ENCODE measurements around the gene RPL13A.
"Not testable (repeated sequence)": the region's sequence is repeated elsewhere in the genome, so short reads cannot be mapped to it uniquely, and the experiment has no call there.

Gene RPL13A

GRCh38 chr19:49458567-49458903 lies 28.9 kb upstream of the RPL13A start:
- DNase-seq: no peak

DNA sequence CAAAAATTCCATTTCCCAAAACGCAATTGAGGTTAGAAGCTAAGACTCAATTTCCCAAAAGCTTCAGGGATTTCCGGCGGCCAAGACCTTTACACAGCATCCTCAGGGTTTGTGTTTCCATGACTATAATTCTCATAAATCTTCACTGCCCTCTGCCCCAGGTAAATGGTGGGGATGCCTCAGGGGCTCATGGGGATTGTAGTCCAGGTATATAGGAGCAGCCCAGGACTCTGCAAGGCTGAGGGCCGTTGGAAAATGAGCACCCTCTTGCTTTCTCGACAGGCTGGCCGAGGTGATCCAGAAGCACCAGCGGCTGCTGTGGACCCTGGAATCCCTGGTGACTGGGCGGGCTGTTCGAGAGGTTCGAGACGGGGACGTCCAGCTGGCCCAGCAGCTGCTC lies 28.0 kb upstream of the RPL13A start:
- no peak for DNase-seq

- DNase-seq: not testable (repeated sequence)
Observed at GRCh38 chr19:49461130-49461529, 26.3 kb upstream of the RPL13A start.

DNA sequence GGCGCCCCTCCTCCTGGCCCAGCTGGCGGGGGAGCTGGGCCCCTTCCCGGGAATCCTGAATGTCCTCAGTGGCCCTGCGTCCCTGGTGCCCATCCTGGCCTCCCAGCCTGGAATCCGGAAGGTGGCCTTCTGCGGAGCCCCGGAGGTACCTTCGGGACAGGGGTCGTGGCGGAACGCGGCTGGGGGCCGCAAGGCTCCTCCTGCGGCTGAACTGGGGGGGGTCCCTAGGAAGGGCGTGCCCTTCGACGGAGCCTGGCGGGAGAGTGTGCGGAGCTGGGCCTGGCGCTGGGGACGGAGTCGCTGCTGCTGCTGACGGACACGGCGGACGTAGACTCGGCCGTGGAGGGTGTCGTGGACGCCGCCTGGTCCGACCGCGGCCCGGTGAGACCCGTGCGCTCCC lies 25.8 kb upstream of the RPL13A start:
- DNase-seq: no peak

DNA sequence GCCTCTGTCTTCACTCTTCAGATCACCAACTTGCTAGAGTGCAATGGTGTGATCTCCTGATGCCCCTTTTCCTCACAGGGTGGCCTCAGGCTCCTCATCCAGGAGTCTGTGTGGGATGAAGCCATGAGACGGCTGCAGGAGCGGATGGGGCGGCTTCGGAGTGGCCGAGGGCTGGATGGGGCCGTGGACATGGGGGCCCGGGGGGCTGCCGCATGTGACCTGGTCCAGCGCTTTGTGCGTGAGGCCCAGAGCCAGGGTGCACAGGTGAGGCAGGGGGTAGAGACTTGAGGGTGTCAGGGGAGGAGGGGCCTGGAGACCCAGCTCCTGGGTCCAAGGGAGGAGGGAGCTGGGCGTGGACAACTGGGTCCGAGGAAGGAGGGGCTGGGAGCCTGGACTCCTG lies 24.9 kb upstream of the RPL13A start:
- DNase-seq: no peak

GRCh38 chr19:49463960-49464740 lies 23.3 kb upstream of the RPL13A start:
- DNase-seq: no peak

DNA sequence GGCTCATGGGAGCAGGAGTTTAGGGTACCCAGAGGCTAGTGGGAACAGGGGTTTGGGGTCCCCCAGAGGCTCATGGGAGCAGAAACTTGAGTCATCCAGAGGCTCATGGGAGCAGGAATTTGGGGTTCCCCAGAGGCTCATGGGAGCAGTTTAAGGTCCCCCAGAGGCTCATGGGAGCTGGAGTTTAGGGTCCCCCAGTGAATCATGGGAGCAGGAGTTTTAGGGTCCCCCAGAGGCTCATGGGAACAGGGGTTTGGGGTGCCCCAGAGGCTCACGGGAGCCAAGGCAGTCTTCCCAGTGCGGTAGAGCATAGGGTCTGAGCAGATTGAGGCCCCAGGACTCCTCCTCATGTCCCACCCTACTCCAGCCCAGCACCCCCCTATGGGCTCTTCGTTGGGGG lies 22.0 kb upstream of the RPL13A start:
- no peak for DNase-seq

- no peak for DNase-seq
Observed at GRCh38 chr19:49468199-49468598, 19.2 kb upstream of the RPL13A start.

GRCh38 chr19:49468746-49469447 lies 18.5 kb upstream of the RPL13A start:
- DNase-seq: peak; percentile 81

DNA sequence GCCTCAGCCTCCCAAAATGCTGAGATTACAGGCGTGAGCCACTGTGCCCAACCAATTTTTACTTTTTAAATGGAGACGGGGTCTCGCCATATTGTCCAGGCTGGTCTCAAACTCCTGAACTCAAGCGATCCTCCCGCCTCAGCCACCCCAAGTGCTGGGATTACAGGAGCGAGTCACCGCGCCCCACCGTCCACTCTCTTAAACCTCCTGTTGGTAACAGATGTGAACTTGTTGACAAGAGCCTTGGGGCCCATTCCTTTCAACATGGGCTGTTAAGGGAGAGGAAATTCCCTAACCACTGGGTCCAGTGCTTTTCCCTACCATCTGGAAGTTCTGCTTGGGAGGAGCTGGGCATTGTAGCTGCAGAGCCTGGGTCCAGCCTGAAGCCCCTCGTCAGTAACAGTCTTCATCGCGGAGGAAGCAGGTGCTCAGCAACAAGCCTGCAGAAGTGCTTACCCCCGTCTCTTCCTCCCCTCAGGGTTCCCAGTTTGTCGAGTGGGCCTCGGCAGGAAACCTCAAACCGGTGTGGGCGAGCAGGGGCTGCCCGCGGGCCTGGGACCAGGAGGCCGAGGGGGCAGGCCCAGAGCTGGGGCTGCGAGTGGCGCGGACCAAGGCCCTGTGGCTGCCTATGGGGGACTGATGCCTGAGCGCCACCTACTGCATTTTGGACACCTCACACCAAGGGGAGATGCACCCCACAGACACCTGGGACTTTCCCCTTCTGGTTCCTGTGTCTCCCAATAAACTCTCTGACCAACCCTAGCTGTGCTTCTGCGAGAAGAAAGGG lies 17.4 kb upstream of the RPL13A start:
- DNase-seq: peak; percentile 90

- peak; percentile 68 for DNase-seq
Observed at GRCh38 chr19:49470615-49470978, 16.8 kb upstream of the RPL13A start.

DNA sequence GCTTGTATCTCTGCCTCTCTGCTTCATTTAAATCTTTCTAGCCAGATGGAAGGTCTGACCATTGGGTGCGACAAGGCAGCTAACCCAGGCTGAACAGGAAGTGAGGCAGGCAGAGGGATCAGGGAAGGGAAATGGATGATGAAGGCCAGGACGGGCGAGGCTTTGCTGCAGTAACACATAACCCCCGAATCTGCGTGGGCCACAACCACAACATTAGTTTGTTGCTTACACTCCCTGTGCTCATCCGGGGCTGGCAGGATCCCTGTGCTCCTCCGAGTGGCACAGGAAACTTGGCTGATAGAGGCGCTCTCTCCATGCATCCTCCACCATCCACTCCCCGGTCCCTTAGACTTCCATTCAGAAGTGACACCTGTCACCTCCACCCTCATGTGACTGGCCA lies 14.5 kb upstream of the RPL13A start:
- DNase-seq: no peak

- not testable (repeated sequence) for DNase-seq
Observed at GRCh38 chr19:49473501-49473867, 13.9 kb upstream of the RPL13A start.

DNA sequence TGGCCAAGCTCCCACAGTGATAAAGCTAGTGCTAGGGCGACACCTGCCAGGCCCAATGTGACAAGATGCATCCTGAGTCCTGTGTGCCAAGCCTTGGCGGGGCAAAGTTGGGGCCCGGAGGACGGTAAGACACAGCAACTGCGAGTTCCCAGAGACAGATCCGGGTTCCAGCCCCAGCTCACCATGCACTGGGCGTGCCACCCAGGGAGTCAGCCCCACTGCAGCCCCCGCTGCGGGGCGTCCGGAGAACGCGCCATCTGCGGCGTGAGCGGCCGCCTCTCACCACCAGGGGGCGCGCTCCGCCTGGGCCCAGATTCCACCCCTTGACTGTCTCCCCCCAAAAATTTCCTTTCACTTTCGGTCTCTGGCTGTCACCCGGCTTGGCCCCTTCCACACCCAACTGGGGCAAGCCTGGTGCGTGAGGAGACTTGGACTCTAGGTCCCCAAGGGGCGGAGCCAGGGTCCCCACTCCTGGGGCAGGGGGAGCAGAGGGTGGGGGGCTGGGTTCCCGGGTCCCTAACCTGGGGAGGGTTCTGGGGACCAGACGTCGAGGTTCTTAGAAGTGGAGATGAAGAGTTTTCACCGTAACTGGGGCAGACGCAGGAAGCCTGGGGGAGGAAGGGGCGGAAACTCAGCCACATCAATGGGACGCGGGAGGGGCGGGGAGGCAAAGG lies 13.4 kb upstream of the RPL13A start, which contains the start of gene FLT3LG:
Gene FLT3LG, plus strand, starts transcription at position 348 of the 674 bp plus-strand sequence. CDS start 425 bp downstream, outside the sequence.
- peak; percentile 98 for DNase-seq

DNA sequence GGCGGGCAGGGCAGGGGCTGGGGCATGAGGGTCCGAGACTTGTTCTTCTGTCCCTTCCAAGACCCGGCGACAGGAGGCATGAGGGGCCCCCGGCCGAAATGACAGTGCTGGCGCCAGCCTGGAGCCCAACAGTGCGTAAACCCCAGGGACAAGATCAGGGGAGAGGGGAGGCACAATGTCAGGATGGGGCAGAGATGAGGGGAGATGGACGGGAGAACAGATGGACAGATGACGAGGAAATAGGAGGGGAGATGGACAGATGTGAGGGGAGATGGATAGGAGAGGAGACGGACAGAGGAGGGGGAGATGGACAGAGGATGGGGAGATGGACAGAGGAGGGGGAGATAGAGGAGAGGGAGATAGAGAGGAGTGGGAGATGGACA lies 12.9 kb upstream of the RPL13A start:
- no peak for DNase-seq

DNA sequence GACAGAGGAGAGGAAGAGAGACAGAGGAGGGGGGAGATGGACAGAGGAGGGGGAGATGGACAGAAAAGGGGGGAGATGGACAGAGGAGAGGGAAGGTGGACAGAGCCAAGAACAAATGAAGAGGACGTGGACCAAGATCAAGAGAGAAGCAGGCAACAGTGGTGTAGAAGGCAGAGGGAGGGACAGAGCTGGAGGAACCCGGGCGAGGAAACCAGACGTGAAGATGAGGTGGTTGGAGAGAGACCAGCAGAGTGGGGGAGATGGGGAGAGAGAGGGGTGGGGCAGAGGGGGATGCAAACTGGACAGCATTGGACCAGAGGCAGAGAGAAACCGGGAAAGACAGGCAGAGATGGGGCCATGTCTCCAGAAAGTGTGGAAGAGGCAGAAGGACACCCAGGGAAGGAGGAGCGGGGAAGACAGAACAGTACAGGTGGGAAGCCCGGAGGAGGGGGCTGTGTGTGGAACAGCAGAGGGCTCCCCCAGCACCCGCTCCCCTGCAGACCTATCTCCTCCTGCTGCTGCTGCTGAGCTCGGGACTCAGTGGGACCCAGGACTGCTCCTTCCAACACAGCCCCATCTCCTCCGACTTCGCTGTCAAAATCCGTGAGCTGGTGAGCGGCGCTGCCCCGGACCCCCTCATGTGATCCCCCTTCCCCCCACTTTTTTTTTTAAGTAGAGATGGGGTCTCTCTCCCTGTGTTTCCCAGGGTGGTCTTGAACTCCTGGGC lies 12.1 kb upstream of the RPL13A start:
- no peak for DNase-seq

GRCh38 chr19:49475995-49476880 lies 11.2 kb upstream of the RPL13A start:
- peak; percentile 89 for DNase-seq

- no peak for DNase-seq
Observed at GRCh38 chr19:49479975-49480628, 7.3 kb upstream of the RPL13A start.

- no peak for DNase-seq
Observed at GRCh38 chr19:49481020-49481683, 6.3 kb upstream of the RPL13A start.

DNA sequence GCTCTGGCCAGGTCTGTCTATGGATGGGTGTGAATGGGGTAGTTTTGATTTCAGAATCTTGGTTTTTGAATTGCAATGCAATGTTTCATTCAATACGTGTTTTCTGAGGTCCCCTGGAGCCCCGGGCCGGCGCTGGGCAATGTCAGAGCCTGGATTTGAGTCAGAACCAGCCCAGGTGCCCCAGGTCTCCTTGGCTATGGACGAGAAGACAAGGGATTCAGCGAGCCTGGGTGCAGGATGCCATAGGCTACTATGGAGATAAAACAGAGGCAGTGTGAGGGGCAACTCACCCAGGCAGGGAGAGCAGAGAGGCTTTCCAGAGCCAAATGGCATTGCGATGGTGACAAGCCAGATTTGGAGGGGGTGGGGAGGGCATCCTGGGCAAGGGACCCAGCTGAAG lies 1.2 kb upstream of the RPL13A start:
- no peak for DNase-seq
